AG09309 (cell line): ENCODE data around the gene IGF1R.

Source experiments
- DNase-seq: peaks from one replicate; pipeline ENCODE4 v3.0.0-alpha.2; 2010; ENCODE audit warnings: low read depth
- H3K4me3 ChIP-seq: 2 replicates; pipeline ENCODE4 v1.5.1; 2011; ENCODE audit warnings: mild to moderate bottlenecking, low read depth, low read length, moderate library complexity; ENCODE audit not compliant: control insufficient read depth
- TF ChIP-seq, protein P1 (sequence below): IDR thresholded peaks from 2 replicates; pipeline ENCODE4 v1.5.1; 2011; ENCODE audit warnings: mild to moderate bottlenecking, low read depth, low read length, inconsistent platforms; ENCODE audit not compliant: insufficient read depth, control insufficient read depth; ENCODE audit errors: missing control alignments

The IGF1R gene

DNA sequence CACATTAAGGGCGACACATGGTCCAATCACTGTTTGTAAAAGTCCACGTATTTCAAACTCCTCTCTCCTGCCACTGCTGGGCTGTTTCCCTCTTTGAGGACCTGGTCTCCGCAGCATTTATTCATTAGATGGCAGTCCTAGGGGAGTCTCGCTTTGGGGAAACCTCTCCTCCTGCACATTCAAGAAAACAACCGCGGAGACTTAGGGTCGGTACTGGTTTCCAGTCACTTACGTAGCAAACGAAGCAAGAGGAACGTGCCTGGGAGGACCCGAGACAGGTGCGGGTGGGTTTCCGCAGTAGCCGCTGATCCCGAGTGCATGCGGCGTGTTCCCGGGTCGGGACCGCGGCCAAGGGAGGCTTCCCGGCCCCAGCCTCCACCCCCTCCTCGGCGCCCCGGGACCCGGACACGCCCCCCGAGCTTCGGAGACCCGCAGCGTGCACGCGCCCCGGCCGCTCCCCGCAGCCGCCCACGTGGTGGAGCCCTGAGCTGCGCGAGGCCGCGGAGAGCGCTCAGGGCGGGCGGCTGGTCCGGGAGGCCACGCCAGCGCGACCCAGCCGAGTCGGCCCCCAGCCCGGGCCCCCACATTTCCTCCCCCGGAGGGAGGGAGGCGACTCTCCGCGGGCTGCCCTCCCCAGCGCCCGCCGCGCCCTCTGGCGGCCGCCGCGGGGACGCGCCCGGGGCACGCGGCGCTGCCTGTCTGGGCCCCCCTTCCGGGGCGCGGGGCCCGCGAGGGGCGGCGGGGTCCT is 1.1 kb upstream of the IGF1R start:
- TF ChIP-seq, protein P1, sequence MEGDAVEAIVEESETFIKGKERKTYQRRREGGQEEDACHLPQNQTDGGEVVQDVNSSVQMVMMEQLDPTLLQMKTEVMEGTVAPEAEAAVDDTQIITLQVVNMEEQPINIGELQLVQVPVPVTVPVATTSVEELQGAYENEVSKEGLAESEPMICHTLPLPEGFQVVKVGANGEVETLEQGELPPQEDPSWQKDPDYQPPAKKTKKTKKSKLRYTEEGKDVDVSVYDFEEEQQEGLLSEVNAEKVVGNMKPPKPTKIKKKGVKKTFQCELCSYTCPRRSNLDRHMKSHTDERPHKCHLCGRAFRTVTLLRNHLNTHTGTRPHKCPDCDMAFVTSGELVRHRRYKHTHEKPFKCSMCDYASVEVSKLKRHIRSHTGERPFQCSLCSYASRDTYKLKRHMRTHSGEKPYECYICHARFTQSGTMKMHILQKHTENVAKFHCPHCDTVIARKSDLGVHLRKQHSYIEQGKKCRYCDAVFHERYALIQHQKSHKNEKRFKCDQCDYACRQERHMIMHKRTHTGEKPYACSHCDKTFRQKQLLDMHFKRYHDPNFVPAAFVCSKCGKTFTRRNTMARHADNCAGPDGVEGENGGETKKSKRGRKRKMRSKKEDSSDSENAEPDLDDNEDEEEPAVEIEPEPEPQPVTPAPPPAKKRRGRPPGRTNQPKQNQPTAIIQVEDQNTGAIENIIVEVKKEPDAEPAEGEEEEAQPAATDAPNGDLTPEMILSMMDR = peak; percentile 29
- peak overlapping the region; percentile 84 for H3K4me3 ChIP-seq
- DNase-seq = no peak

DNA sequence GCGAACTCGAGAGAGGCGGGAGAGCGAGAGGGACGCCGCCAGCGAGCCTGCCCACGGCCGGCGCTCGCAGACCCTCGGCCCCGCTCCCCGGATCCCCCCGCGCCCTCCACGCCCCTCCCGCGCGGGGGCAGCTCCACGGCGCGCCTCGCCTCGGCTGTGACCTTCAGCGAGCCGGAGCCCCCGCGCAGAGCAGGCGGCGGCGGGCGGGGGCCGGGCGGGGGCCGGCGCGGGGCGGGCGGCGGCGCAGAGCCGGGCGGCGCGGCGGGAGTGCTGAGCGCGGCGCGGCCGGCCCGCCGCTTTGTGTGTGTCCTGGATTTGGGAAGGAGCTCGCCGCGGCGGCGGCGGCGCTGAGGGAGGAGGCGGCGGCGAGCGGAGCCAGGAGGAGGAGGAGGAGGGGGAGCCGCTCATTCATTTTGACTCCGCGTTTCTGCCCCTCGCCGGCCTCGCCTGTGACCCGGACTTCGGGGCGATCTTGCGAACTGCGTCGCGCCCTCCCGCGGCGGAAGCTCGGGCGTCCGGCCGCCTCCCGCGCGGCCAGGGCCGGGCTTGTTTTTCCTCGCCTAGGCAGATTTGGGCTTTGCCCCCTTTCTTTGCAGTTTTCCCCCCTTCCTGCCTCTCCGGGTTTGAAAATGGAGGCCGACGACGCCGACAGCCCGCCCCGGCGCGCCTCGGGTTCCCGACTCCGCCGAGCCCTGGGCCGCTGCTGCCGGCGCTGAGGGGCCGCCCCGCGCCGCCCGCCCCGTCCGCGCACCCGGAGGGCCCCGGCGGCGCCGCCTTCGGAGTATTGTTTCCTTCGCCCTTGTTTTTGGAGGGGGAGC is 524 bp downstream of the IGF1R start:
- DNase-seq = no peak
- TF ChIP-seq, protein P1 = no peak

DNA sequence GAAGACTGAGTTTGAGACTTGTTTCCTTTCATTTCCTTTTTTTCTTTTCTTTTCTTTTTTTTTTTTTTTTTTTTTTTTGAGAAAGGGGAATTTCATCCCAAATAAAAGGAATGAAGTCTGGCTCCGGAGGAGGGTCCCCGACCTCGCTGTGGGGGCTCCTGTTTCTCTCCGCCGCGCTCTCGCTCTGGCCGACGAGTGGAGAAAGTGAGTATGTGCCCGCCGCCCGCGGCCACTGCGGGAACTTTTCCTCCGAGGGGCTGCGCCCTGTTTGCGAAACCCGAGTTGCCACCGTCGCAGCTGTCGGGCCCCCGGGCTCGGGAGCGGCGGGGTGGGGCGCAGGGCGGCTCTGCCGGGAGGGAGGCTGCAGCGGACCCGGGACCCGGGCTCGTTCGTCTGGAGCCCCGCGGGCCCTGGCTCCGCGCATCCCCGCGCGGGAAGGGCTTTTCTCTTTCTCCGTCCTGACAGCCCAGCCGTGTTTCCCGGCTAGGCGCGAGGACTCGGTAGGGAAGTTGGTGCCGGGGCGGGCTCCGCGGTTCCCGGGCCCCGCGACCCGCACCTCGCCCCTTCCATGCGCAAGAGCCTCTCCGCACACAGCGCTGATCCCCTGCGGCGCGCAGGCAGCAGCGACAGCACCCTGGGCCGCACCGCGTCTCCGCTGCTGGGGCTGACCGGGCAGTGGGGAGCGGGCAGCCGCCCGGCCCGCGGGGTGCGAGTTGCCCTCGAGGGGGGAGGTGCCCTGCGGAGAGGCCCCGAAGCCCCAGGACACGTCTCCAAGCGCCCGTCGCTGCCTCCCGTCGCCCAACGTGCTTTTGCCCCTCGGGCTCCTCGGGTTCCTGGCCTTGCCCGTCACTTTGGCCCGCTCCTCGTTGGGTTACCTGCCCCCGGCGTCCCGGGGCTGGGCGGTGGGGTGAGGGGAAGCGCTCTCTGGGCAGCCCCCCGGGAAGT is 1.4 kb downstream of the IGF1R start:
- peak overlapping the region; percentile 99 for H3K4me3 ChIP-seq
- DNase-seq = no peak
- TF ChIP-seq, protein P1 = peak; percentile 16

More for the DNA sequence above, 524 bp downstream of the IGF1R start:
- peak overlapping the region; percentile 99 for H3K4me3 ChIP-seq

DNA sequence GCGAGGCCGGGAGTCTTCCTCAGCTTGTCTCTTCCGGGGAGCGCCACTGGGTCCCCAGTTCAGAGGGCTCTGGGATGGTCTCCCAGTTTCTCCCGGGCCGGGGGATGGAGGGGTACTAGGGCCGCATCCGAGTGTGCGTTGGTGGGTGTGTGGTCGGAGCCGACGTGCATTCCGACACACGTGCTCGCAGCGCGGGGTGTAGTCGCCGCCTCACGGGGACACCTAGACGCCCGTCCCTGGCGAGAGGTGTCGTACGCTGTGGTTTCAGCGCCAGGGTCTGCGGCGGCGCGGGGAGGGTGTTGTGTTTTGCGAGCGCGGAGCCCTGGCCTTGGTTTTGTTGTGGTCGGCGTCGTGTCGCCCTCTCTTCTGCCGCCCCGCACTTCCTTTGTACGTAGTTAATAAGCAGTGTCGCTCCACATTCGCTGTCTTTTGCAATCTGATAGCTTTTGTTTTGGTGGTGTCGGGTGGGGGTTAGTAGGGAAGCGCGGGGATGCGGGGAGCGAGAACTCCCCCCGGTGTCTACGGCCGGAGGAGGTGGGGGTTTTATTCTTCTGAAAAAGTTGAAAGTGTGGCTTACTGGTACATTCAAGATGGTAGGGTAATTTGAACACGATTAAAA is 2.2 kb downstream of the IGF1R start:
- DNase-seq = no peak
- TF ChIP-seq, protein P1 = no peak
- H3K4me3 ChIP-seq = peak overlapping the region; percentile 99

DNA sequence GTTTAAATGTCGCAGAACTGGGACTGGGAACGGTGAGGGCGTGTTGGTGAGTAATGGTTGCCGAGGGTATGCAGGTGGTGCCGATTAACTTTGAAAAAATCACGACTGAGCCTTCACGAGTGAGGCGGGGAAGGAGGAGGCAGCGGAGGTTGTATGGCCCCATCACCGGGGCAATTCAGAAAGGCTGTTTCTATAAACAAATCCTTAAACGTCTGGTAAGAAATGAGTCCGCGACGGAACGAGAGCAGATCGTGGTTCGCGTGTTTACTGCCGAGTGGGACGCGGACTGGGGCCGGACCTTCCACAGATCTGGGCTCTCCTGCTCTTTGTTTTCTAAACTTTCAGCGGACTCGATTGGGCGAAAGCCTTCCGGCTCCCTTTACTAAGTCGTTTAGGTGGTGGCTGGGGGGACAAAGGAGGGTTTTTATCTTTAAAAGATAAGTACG is 2.7 kb downstream of the IGF1R start:
- TF ChIP-seq, protein P1 = no peak
- no peak for DNase-seq
- peak overlapping the region; percentile 99 for H3K4me3 ChIP-seq
